Measurements from ENCODE around the gene C1orf116. TPM values are rescaled to one million over a fixed set of nuclear protein-coding genes. Genes with fewer than 3 reads are reported as not detected.

Gene C1orf116
- total and polyA plus RNA-seq, 4 donors, result 0.27 to 0.79 (median 0.46) TPM

- WGBS, result 94% methylated on average over 3 of the region's 3 CpGs
- TF ChIP-seq SP1 (IDR thresholded peaks at IDR 0.05) (no peak), GABPA (IDR thresholded peaks at IDR 0.05 in 1 of 2, conservative IDR thresholded peaks at IDR 0.05 in 1 of 2) (no peak), HNF4A (conservative IDR thresholded peaks at IDR 0.05) (no peak), YY1 (IDR thresholded peaks at IDR 0.05) (no peak), RAD21 (IDR thresholded peaks at IDR 0.05) (no peak), CTCF (IDR thresholded peaks at IDR 0.05; ENCODE audit: low read depth, low read length, missing input control) (no peak), TAF1 (conservative IDR thresholded peaks at IDR 0.05) (no peak), FOXA2 (IDR thresholded peaks at IDR 0.05) (no peak), REST (IDR thresholded peaks at IDR 0.05) (no peak), RXRA (IDR thresholded peaks at IDR 0.05) (no peak), NR2F2 (IDR thresholded peaks at IDR 0.05) (no peak), HNF4G (IDR thresholded peaks at IDR 0.05) (no peak), ZBTB33 (IDR thresholded peaks at IDR 0.05) (no peak), JUND (IDR thresholded peaks at IDR 0.05) (no peak)
- no peaks in the 10 kb centered on the region for H3K36me3 ChIP-seq (ENCODE audit: control insufficient read depth in 4 of 4, insufficient read depth in 3 of 4, low read depth in 1 of 4, low read length in 3 of 4)
Measured at GRCh38 chr1:207006083-207006482, 26.5 kb downstream of the C1orf116 start.

GRCh38 chr1:207004931-207005830 lies 27.4 kb downstream of the C1orf116 start:
- WGBS, result 37% methylated on average over 9 of the region's 9 CpGs
- peak; percentile 62 for DNase-seq (ENCODE audit: low spot score)
- Histone ChIP-seq H3K9me3 (ENCODE audit: control insufficient read depth in 4 of 4, low read length in 3 of 4) (no peaks in the 10 kb centered on the region), H3K4me3 (ENCODE audit: low read depth in 1 of 3, low read length in 3 of 3) (no peak overlapping the region), H3K27ac (ENCODE audit: low read depth in 1 of 2, low read length in 2 of 2) (peak overlapping the region in 1 of 2 donors; percentile 37), H3K4me1 (ENCODE audit: control insufficient read depth in 4 of 4, insufficient read depth in 4 of 4, low read length in 3 of 4) (peaks cover 5 to 16% (median 11%) of the 10 kb centered on the region in 4 donors), H3K36me3 (ENCODE audit: control insufficient read depth in 4 of 4, insufficient read depth in 3 of 4, low read depth in 1 of 4, low read length in 3 of 4) (no peaks in the 10 kb centered on the region), H3K9ac (ENCODE audit: low read depth in 1 of 2, low read length in 2 of 2) (peak overlapping the region in 1 of 2 donors; percentile 11), H3K27me3 (ENCODE audit: control insufficient read depth in 4 of 4, insufficient read depth in 4 of 4, low read length in 3 of 4) (no peaks in the 10 kb centered on the region)
- peak; percentile 89 for TF ChIP-seq SP1 (IDR thresholded peaks at IDR 0.05)
- peak; percentile 69 to 84 for TF ChIP-seq RXRA (IDR thresholded peaks at IDR 0.05)
- peak; percentile 15 to 68 for TF ChIP-seq RAD21 (IDR thresholded peaks at IDR 0.05)
- TF ChIP-seq NR2F2 (IDR thresholded peaks at IDR 0.05), result no peak
- TF ChIP-seq HNF4A (conservative IDR thresholded peaks at IDR 0.05), result peak; percentile 64 to 85
- no peak for TF ChIP-seq ATF3 (IDR thresholded peaks at IDR 0.05)
- TF ChIP-seq GABPA (IDR thresholded peaks at IDR 0.05 in 1 of 2, conservative IDR thresholded peaks at IDR 0.05 in 1 of 2), result no peak
- TF ChIP-seq FOXA1 (IDR thresholded peaks at IDR 0.05), result no peak
- TF ChIP-seq YY1 (IDR thresholded peaks at IDR 0.05), result peak; percentile 14
- TF ChIP-seq EGR1 (IDR thresholded peaks at IDR 0.05; ENCODE audit: low read depth in 2 of 2), result no peak
- peak in 1 of 2 donors; percentile 49 for TF ChIP-seq JUND (IDR thresholded peaks at IDR 0.05)
- peak; percentile 44 for TF ChIP-seq CTCF (IDR thresholded peaks at IDR 0.05; ENCODE audit: low read depth, low read length, missing input control)
- peak; percentile 29 for TF ChIP-seq HNF4G (IDR thresholded peaks at IDR 0.05)
- no peak for TF ChIP-seq FOXA2 (IDR thresholded peaks at IDR 0.05)
- TF ChIP-seq TAF1 (conservative IDR thresholded peaks at IDR 0.05), result no peak

More at GRCh38 chr1:207006083-207006482, 26.5 kb downstream of the C1orf116 start:
- DNase-seq (ENCODE audit: low spot score), result no peak
- Histone ChIP-seq H3K27me3 (ENCODE audit: control insufficient read depth in 4 of 4, insufficient read depth in 4 of 4, low read length in 3 of 4) (no peaks in the 10 kb centered on the region), H3K27ac (ENCODE audit: low read depth in 1 of 2, low read length in 2 of 2) (no peak overlapping the region), H3K4me3 (ENCODE audit: low read depth in 1 of 3, low read length in 3 of 3) (no peak overlapping the region), H3K9ac (ENCODE audit: low read depth in 1 of 2, low read length in 2 of 2) (no peak overlapping the region), H3K4me1 (ENCODE audit: control insufficient read depth in 4 of 4, insufficient read depth in 4 of 4, low read length in 3 of 4) (peaks cover 5 to 16% (median 11%) of the 10 kb centered on the region in 4 donors), H3K9me3 (ENCODE audit: control insufficient read depth in 4 of 4, low read length in 3 of 4) (no peaks in the 10 kb centered on the region)
